Upper lobe of left lung (tissue), 6 donors: ENCODE data around the gene HAPSTR1. TPM values are rescaled to one million over a fixed set of nuclear protein-coding genes. Genes with fewer than 3 reads are reported as not detected.

Source experiments
- ATAC-seq, 2 donors: fragments of 200-7000 bp; cut with Tn5 transposase; one replicate each; pipeline ENCODE4 v1.9.1; 2022; ENCODE audit warnings: mild to moderate bottlenecking in 2 of 2, moderate library complexity in 2 of 2; ENCODE audit not compliant: low FRiP score in 2 of 2
- DNase-seq, 2 donors: peaks; one replicate each; pipeline ENCODE4 v3.0.0-alpha.2; 2019 to 2020
- H3K27ac ChIP-seq, 4 donors: fragments of 200-600 bp; sonication (generic); one replicate each; pipeline ENCODE4 v1.5.1; 2016 to 2019
- H3K27me3 ChIP-seq, 4 donors: fragments of 200-600 bp; sonication (generic); one replicate each; pipeline ENCODE4 v1.5.1; 2017 to 2019
- H3K36me3 ChIP-seq, 4 donors: fragments of 200-600 bp; sonication (generic); one replicate each; pipeline ENCODE4 v1.5.1; 2016 to 2019
- H3K4me1 ChIP-seq, 4 donors: fragments of 200-600 bp; sonication (generic); one replicate each; pipeline ENCODE4 v1.5.1; 2018 to 2019
- H3K4me3 ChIP-seq, 4 donors: fragments of 200-600 bp; sonication (generic); one replicate each; pipeline ENCODE4 v1.5.1; 2017 to 2019; ENCODE audit warnings: mild to moderate bottlenecking in 2 of 4, moderate library complexity in 1 of 4
- H3K9me3 ChIP-seq, 4 donors: fragments of 200-600 bp; sonication (generic); one replicate each; pipeline ENCODE4 v1.5.1; 2018 to 2019
- EP300 ChIP-seq, 4 donors: sonication (generic); formaldehyde crosslinking; IDR thresholded peaks; one replicate each; pipeline ENCODE4 v1.5.1; 2017; ENCODE audit warnings: antibody characterized with exemption in 4 of 4, control low read depth in 2 of 4
- POLR2A ChIP-seq, 4 donors: fragments of 450-650 bp; IDR thresholded peaks; one replicate each; pipeline ENCODE4 v1.5.1; 2016 to 2017; ENCODE audit warnings: antibody characterized with exemption in 4 of 4, mild to moderate bottlenecking in 2 of 4
- POLR2AphosphoS5 ChIP-seq, 2 donors: sonication (generic); formaldehyde crosslinking; IDR thresholded peaks; one replicate each; pipeline ENCODE4 v1.5.1; 2017; ENCODE audit warnings: antibody characterized with exemption in 2 of 2
- WGBS, 2 donors: methylation state at CpG; one replicate each; pipeline ENCODE4 v1.1.5; 2017 to 2018; 5-methylcytosine and 5-hydroxymethylcytosine counted together
- total RNA-seq, 6 donors: library from RNA; depleted of rRNA in 4 of 6; stranded (reverse); fragments of >200 nt in 4 of 6; gene quantifications; one replicate each; pipeline versions ENCODE4 v1.1.0 to v1.2.1, GENCODE V29; 2016 to 2021
- TF ChIP-seq, protein P1 (sequence below), 6 experiments: fragments of 450-650 bp in 4 of 6; fragments of 200-600 bp in 2 of 6; sonication (generic) in 2 of 6; IDR thresholded peaks; one replicate each; pipeline ENCODE4 v1.5.1; 2016 to 2019; ENCODE audit warnings: antibody characterized with exemption in 6 of 6
- donor health status: DM: no; HTN: no; CAD: no; lungs with moderate emphysema.
- donor health status: DM: no; HTN: yes; CAD: no; lungs with severe emphysema.

HAPSTR1 gene
- total RNA-seq, 6 donors from 2014 or later: 37.3 to 62.9 (median 46.0) TPM

DNA sequence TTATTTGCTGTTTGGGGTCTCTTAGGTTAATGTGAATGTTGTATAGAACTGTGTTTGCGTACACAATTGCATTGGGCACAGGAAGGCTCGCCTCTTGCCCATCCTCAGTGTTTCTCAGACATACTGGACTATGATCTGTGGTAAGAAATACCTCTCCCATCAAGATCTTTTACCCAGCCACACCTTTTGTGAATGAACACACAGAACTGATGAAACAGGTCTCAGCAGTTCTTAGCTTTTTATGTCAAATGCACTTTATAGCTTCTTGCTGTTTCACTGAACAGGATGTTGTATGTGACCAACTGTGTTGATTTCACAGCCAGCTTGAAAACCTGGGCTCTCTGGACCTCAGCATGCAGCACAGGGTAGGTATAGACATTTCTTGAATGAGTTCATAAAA, 31.5 kb downstream of the HAPSTR1 start:
- Histone ChIP-seq H3K9me3 (no peaks in the 10 kb centered on the region), H3K36me3 (peaks cover 0 to 49% (median 2%) of the 10 kb centered on the region in 4 donors), H3K4me1 (peaks cover 23 to 38% (median 27%) of the 10 kb centered on the region in 4 donors), H3K27me3 (no peaks in the 10 kb centered on the region), H3K27ac (no peak overlapping the region), H3K4me3 (no peak overlapping the region)
- WGBS, 2 donors: 75 to 97% methylated on average over 2 of the region's 2 CpGs
- DNase-seq (no peak), ATAC-seq (no peak)
- TF ChIP-seq, protein P1, sequence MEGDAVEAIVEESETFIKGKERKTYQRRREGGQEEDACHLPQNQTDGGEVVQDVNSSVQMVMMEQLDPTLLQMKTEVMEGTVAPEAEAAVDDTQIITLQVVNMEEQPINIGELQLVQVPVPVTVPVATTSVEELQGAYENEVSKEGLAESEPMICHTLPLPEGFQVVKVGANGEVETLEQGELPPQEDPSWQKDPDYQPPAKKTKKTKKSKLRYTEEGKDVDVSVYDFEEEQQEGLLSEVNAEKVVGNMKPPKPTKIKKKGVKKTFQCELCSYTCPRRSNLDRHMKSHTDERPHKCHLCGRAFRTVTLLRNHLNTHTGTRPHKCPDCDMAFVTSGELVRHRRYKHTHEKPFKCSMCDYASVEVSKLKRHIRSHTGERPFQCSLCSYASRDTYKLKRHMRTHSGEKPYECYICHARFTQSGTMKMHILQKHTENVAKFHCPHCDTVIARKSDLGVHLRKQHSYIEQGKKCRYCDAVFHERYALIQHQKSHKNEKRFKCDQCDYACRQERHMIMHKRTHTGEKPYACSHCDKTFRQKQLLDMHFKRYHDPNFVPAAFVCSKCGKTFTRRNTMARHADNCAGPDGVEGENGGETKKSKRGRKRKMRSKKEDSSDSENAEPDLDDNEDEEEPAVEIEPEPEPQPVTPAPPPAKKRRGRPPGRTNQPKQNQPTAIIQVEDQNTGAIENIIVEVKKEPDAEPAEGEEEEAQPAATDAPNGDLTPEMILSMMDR (IDR thresholded peaks at IDR 0.05): no peak
- TF ChIP-seq POLR2AphosphoS5 (IDR thresholded peaks at IDR 0.05): no peak
- TF ChIP-seq EP300 (IDR thresholded peaks at IDR 0.05): no peak
- TF ChIP-seq POLR2A (IDR thresholded peaks at IDR 0.05): no peak

DNA sequence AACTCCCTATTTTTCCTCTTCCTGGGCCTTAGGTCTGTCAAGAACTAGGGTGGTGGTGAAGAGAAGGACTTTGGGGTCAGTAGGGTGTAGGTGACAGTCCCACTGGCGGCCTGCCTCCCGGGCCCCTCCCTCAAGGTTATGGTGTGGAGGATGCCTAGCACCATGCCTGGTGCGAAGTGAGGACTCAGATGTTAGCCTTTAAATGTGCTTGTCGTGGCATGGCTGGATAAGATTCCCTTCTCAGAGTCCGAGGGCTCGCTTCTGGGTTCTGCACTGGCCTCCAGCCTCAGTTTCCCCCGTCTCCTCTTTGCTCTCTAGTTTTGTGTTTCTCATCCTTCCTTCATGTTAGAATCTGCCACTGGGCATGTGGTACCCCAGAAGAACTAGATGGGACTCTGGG, 32.0 kb downstream of the HAPSTR1 start:
- Histone ChIP-seq H3K9me3 (no peaks in the 10 kb centered on the region), H3K27ac (no peak overlapping the region), H3K4me3 (no peak overlapping the region), H3K27me3 (no peaks in the 10 kb centered on the region), H3K36me3 (peaks cover 0 to 45% (median 2%) of the 10 kb centered on the region in 4 donors), H3K4me1 (peaks cover 26 to 40% (median 30%) of the 10 kb centered on the region in 4 donors)
- TF ChIP-seq POLR2A (IDR thresholded peaks at IDR 0.05) (no peak), POLR2AphosphoS5 (IDR thresholded peaks at IDR 0.05) (no peak), EP300 (IDR thresholded peaks at IDR 0.05) (no peak)
- TF ChIP-seq, protein P1 (IDR thresholded peaks at IDR 0.05): no peak
- ATAC-seq: no peak
- WGBS, 2 donors: 92 to 98% methylated on average over 7 of the region's 7 CpGs
- no peak for DNase-seq

- no peaks in the 10 kb centered on the region for H3K27me3 ChIP-seq
- H3K4me1 ChIP-seq: peaks cover 26 to 45% (median 32%) of the 10 kb centered on the region in 4 donors
- 71 to 77% methylated on average over 2 to 5 of the region's 5 CpGs for WGBS, 2 donors
- H3K4me3 ChIP-seq: no peak overlapping the region
- DNase-seq (peak; percentile 27 to 90), ATAC-seq (peak; percentile 69 to 74)
- no peak overlapping the region for H3K27ac ChIP-seq
- TF ChIP-seq, protein P1 (IDR thresholded peaks at IDR 0.05): no peak
- H3K9me3 ChIP-seq: no peaks in the 10 kb centered on the region
- peaks cover 0 to 40% (median 2%) of the 10 kb centered on the region in 4 donors for H3K36me3 ChIP-seq
Observed at GRCh38 chr16:9123871-9124270, 32.4 kb downstream of the HAPSTR1 start.

- DNase-seq (no peak), ATAC-seq (no peak)
- no peaks in the 10 kb centered on the region for H3K9me3 ChIP-seq
- H3K4me1 ChIP-seq: peaks cover 26 to 45% (median 28%) of the 10 kb centered on the region in 4 donors
- H3K27me3 ChIP-seq: no peaks in the 10 kb centered on the region
- WGBS, 2 donors: 91 to 94% methylated on average over 7 of the region's 7 CpGs
- H3K36me3 ChIP-seq: peaks cover 0 to 34% (median 2%) of the 10 kb centered on the region in 4 donors
- H3K27ac ChIP-seq: no peak overlapping the region
- TF ChIP-seq POLR2A (IDR thresholded peaks at IDR 0.05) (no peak), POLR2AphosphoS5 (IDR thresholded peaks at IDR 0.05) (no peak)
- TF ChIP-seq, protein P1 (IDR thresholded peaks at IDR 0.05): no peak
- no peak overlapping the region for H3K4me3 ChIP-seq
Observed at GRCh38 chr16:9124444-9124843, 33.0 kb downstream of the HAPSTR1 start.

GRCh38 chr16:9124908-9125584, 33.6 kb downstream of the HAPSTR1 start:
- Histone ChIP-seq H3K27me3 (no peaks in the 10 kb centered on the region), H3K27ac (no peak overlapping the region), H3K4me3 (no peak overlapping the region), H3K9me3 (no peaks in the 10 kb centered on the region), H3K36me3 (peaks cover 0 to 34% (median 2%) of the 10 kb centered on the region in 4 donors), H3K4me1 (peaks cover 24 to 45% (median 26%) of the 10 kb centered on the region in 4 donors)
- ATAC-seq (no peak), DNase-seq (peak in 1 of 2 donors; percentile 41)
- 74 to 84% methylated on average over 10 to 12 of the region's 12 CpGs for WGBS, 2 donors
- TF ChIP-seq, protein P1 (IDR thresholded peaks at IDR 0.05): no peak
- no peak for TF ChIP-seq EP300 (IDR thresholded peaks at IDR 0.05)
